Epidermal melanocyte (primary cell): ENCODE measurements around the gene DGAT2.

Source experiments
- DNase-seq: peaks from one replicate; pipeline ENCODE4 v3.0.0; 2011; ENCODE audit warnings: low spot score; ENCODE audit not compliant: insufficient read length

The DGAT2 gene

DNA sequence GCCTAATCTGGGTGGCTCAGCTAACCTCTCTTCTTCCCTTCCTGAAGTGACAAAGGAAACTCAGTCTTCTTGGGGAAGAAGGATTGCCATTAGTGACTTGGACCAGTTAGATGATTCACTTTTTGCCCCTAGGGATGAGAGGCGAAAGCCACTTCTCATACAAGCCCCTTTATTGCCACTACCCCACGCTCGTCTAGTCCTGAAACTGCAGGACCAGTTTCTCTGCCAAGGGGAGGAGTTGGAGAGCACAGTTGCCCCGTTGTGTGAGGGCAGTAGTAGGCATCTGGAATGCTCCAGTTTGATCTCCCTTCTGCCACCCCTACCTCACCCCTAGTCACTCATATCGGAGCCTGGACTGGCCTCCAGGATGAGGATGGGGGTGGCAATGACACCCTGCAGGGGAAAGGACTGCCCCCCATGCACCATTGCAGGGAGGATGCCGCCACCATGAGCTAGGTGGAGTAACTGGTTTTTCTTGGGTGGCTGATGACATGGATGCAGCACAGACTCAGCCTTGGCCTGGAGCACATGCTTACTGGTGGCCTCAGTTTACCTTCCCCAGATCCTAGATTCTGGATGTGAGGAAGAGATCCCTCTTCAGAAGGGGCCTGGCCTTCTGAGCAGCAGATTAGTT is 32.3 kb downstream of the DGAT2 start:
- DNase-seq, result peak; percentile 79

DNA sequence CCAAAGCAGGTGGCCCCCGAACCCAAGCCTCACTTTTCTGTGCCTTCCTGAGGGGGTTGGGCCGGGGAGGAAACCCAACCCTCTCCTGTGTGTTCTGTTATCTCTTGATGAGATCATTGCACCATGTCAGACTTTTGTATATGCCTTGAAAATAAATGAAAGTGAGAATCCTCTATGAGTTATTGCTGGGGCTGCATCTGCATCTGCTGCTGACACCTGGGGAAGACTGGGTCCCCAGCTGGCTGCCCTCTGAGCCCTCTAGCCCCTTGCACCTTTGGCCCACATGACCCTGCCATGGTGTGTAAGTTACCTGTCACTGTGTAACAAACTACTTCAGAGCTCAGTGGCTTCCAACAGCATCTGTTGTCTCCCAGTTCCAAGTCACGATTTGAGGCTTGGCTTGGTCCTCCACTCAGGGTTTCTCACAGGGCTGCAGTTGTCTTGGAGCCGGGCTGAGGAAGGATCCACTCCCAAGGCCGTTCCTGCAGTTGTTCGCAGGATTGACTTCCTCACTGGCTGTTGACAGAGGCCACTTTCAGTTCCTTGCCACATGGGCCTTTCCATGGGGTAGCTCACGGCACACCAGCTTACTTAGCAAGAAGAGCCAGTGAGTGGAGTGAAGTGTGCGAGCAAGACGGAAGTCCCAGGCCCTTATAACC is 32.9 kb downstream of the DGAT2 start:
- no peak for DNase-seq

DNA sequence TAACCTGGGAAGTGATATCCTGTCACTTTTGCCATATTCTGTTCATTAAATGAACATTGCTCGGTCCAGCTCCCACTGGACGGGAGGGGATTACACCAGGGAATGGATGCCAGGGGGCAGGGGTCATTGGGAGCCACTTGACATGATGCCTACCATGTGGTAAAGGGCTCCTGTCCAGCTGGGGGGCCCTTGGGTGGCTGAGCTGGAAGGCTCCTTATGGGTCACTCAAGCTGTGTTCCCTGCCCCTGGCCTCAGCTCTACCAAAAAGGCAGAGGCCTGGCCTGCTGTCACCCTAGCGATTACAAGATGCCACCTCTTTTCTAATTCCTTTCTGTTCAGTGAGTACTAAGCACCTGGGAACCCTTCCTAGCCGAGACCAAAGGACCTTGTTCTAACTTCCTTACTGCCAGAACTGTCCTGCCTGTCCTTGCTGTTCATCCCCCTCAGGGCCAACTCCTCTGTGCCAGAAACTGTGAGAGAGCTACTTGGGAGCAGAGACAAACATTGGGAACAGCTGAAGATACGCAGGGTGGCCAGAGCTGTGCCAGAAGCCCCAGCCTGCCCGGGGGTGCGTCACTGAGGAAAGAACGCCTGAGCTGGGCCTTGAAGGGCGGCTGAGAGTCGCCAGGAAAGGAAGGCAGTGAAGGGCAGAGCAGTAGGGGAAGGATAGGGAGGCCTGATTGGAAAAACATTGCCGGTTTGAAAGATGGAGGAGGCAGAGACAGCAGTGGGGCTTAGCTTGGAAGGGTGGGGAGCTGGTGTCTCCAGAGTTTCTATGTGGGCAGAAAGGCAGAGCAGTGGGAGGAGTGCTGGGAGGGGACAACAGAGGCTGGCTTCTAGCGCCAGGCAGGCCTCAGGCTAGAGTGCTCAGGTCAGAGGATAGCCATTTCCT is 33.7 kb downstream of the DGAT2 start:
- no peak for DNase-seq

DNA sequence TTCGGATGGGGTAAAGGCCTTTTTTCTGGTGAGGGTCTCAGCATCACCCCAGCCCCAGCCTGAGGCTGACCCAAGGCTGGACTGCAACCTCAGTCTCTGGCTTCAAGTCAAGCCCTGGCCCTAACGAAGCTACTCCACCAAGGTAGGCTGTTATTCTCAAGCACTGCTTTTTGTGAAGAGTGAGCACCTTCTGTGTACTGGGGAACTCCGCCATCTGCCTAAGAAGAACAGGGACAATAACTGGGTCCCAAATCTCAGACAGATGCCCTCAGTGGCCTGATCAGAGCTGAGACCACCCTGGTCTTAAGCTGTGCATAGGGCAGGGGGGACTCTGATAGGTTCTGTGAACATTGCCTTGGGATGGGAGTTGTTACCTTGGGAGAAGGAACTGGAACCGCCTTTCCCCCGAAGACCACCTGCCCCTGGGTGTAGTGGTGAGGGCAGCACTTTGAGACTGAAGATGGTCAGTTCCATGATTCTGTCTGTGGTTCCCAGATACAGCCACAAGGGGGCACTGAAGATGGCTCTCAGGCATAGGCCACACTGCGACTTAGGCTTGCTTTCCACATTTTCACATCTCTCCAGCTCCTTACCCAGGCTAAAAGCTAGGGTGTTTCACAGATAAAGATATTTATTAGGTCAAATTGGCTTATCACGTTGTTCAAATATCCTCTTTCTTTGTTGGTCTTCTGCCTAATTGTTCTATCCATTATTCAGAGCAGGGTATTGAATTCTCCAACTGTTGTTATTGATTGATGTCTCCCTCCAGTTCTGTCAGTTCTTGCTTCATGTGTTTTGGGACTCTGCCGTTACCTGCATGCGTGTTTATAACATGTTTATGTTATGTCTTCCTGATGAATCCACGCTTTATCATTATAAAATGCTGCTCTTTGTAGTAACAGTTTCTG is 34.6 kb downstream of the DGAT2 start:
- peak; percentile 76 for DNase-seq

DNA sequence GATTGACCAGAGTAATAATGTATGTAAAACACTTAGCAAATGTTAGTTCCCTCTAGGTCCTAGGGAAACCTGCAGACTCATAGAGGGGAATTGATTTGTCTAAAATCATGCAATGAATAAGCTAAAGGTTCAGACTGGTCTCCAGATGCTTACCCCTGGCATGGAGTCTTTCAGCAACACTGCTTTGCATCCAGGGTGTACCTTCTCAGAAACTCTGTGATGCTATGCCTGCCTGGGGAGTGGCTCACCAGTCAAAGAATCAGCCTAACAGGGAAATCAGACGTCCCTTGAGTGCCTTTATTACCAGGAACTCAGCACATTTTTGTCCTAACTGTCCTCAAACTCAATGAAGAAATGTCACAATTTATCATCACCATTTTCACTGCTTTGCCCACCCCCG is 40.5 kb downstream of the DGAT2 start:
- no peak for DNase-seq

DNA sequence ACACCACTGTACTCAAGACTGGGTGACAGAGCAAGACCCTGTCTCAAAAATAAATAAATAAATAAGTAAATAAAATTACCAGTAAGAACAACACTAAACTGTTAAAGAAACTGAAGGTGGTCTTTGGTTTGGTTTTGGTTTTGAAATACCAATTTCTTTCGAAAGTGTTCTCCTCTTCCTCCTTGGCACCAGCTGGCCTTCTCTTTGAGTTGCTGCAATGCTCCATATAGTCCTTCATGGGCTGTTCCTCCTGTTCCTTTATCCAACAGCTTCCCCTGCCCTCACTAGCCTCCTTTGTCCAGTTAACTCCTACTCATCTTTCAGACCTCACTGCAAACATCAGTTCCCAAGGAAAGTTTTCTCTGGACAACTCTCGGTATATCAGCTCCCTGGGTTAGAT is 41.4 kb downstream of the DGAT2 start:
- no peak for DNase-seq

DNA sequence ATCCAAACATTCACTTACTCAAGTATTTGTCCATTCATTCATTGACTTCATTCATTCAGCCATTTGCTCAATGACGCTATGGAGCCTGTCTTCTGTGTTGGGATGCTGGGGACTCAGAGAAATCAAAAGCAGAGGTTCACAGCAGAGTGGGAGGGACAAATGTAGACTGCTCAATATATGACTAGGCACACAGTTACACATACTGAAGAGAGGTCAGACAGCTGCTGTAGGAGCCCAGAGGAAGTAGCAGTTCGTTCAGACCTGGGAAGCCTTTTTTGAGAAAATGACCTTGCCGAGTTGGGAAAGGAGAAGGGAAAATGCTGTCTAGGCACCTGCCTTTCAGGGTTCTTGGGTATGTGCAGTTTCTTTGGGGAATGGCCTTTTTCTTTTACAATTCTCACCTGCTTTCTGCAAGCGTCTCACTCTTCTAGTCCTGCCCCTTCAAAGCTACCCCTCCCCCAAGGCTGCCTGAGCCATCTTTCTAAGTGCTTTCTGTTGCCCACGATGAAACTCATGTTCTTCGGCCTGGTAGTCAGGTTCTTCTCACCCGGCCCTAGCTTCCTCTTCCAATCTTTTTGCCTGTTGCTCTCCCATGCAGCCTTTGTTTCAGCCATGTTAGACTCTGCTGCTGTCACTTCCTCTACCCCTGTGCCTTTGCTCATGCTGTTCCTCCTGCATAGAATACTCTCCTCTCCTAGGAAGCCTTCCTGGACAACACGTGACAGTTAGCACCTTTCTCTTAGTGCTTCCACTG is 42.2 kb downstream of the DGAT2 start:
- DNase-seq, result no peak

DNA sequence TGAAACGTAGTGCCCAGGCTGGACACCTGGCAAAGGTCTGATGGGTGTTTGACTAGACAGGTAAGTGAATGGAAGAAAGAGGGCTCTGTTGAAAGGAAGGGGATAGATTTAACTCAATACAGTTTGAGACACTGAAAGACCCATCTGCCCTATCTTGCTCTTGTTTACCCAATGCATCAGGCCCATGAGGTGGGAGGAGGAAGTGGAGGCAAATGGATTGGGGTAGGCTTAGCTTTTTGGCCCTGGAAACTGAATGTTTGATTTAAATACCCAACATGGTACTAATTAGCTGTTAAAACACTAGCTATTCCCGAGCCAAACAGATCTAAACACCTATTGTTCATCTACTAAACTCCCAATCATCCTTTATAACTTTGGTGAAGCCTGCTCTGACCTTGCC is 42.9 kb downstream of the DGAT2 start:
- DNase-seq, result no peak

DNA sequence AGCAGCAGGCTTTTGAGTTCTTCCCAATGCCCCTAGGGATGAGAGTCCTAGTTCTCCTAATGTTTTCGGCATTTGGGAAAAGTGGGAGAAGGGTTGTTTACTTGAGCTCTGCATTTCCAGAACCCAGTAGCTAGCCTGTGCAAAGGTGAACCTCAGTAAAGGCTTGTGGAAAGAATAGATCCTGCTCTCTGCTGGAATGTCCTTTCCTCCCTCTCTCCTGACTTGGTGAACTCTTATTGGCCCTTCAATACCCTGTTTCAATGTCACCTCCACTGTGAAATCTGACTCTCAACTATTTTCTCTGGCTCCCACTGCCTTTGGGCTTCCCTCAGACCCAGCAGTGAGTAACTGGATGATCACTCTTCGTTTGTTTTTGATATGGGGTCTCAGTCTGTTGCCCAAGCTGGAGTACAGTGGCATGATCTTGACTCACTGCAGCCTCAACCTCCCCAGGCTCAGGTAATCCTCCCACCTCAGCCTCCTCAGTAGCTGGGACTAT is 44.0 kb downstream of the DGAT2 start:
- no peak for DNase-seq

DNA sequence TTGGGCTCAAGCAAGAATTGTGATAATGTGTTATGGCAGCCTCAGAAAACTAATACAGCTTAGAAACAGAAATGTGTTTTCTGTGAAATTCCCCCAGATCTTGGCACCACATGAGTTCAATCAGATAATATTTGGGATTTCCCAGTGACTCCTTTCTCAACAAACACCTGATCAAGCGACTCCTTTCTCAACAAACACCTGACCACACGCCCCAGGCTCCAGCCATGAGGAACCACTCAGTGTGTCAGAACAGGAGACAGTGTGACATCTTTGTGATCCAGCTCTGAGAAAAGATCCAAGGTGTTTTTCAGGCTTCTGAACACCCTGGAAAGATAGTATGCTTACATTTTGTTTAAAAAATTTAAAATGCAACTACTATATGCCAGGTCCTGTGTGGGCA is 44.5 kb downstream of the DGAT2 start:
- no peak for DNase-seq

DNA sequence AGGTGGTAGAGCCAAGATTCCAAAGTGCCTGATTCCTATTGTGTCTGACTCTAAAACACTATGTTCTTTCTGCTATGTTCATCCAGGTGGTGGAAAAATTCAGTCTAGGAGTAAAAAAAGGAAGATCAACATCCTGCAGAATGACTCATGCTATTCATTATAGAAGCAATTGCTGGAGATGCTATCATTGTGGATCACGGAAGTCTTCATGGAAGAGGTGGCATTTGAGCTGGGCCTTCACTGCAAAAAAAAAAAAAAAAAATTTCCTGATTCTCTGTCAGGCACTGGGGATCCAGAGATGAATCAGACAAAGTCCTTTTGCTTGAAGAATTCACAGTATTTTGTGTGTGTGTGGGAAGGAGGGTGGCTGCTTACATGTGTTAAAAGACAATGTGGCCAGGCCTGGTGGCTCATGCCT is 45.1 kb downstream of the DGAT2 start:
- no peak for DNase-seq

DNA sequence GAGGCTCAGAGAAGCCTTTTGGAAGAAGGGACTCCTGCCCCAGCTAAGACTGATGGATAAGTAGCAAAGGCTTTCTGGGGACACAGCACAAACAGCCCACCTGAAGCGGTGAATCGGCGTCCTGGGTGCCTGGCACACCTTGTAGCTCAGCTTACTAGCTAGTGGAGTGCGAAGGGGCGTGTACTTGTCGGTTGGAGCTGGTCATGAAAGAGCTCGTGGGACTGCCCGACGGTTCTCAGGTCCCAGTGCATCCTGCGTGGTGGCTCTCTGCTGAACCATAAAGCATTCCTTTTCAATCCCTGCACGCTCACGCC is 45.7 kb downstream of the DGAT2 start:
- no peak for DNase-seq

DNA sequence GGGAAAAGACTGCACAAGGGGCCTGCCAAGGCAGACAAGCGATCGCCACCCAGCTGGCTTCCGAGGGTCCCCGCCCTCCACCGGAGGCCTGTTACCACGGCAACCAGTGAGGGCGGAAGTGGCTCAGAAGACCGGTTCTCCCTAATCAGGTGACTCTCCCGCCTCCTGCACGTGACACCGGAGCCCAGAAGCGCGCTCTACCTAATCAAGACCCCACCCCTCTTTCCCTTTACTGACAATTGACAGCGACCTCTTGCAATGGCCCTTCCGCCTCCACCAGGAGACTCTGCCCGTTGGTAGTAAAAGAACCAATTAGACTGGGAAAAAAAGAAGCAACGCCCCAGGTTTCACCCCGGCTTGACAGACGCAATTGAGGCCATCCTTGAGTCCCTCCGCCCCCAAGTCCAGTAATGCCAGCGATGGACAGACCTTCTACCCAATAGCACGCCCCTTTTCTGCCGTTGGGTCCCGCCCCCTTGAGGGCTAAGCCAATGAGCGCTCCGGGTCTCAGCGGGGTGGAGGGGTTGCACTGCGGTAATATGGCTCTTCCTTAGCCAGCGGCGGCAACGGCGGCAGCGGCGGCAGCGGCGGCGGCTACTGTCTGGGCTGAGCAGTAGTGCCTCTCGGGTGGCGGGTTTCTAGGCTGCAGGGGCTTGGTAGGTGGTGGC is 46.2 kb downstream of the DGAT2 start, which contains the start of gene UVRAG:
TSS of gene UVRAG (plus strand) at position 534 of the 668 bp plus-strand sequence. CDS start 198 bp downstream, outside the sequence.
- DNase-seq, result peak; percentile 99

DNA sequence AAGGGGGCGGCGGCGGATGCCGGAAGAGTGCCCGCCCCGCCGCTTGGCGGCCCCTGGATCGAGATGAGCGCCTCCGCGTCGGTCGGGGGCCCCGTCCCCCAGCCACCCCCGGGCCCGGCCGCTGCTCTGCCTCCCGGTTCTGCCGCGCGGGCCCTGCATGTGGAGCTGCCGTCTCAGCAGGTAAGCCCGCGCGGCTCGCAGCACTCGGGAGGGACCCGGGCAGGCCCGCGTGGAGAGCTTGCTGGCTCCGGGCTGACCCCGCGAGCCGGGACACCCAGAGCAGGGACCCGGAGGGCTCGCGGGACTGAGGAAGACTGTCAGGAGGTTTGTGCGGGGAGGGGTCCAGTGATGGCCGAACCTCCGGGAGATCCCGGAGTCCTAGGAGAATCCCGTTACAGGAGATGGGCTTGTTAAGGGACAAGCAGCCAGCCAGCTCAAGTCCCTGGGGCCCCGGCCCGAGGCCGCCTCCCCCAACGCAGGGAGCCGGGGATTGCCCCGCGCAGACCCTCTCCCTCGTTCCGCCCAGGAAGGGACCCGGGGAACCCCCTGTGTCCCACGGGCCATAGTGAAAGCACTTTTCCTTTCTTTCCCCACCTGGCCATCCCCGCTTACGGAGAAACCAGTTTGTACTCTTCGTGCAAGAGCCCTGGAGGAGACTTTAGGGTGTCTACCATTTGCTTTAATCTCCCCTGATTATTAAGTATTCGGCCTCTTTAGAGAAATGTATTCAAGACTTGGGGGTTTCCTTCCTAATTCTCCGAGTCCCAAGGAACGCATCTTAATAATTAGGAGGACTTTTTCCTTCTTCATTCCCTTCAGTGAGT is 47.0 kb downstream of the DGAT2 start:
- DNase-seq, result no peak

DNA sequence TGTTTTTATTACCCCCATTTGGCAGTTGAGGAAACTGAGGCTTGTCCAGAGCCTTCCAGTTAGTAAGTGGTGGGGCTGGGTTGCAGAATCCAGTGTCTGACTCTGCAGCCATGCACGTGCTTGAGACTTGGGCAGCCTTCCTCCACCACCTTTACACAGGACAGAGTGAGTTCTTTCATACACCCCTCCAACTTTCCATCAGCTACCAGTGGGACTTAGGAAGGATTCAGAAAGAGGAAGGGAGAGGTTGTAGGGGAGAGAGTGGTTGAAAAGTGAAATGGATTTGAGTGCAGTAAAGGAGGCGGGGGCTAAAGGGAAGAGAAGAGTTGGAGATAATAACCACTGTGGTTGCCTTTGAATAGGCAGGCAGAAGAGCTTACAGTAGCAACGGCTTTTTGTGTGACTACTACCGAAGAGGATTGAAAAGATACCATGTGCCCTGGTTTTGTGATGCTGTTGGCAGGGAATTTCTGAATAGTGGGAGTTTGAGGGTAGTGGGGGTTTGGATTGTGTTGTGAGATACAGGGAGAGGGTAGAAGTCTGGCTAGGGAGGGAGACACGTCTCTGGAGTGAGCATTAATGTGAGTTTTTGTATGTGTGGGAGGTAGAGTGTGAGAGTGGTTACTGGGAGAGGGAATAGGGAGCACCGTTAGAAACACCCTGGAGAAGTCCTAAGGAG is 48.1 kb downstream of the DGAT2 start:
- no peak for DNase-seq

DNA sequence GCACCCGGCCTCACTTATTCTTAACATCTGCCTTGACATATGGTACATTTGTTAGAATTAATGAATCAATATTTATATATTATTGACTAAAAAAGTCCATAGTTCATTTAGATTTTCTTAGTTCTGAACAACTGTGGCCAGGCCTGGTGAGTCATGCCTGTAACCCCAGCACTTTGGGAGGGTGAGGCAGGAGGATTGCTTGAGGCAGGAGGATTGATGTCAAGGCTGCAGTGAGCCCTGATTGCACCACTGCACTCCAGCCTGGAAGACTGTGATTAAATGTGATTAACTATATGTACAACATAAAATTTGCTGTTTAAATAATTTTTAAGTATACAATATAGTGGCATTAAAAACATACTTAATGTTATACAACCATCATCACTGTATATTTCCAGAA is 52.1 kb downstream of the DGAT2 start:
- no peak for DNase-seq

DNA sequence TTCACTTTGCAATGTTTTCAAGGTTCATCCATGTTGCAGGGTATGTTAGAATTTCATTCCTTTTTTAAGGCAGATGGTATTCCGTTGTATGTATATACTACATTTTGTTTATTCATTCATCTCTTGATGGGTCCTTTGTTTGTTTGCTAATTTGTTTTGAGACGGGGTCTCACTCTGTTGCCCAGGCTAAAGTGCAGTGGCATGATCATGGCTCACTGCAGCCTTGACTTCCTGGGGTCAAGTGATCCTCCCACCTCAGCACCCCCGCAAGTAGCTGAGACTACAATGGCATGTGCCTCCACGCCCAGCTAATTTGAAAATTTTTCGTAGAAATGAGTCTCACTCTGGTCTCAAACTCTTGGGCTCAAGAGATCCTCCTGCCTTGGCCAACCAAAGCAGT is 52.6 kb downstream of the DGAT2 start:
- DNase-seq, result no peak

DNA sequence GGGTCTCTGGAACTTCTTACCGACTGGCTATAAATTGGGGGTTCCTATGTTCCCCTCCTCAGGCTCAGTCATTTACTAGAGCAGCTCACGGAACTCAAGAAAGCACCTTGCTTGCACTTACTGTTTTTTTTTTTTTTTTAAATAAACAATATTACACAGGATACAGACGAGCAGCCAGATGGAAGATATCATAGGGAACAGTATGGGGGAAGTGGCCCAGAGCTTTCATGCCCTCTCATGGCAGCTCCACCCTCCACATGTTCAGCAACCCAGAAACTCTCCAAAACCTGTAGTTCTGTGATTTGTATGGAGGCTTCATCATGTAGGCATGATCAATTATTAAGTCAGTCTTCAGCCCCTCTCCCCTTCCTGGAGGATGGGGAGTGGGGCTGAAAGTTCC is 54.0 kb downstream of the DGAT2 start:
- DNase-seq, result no peak

DNA sequence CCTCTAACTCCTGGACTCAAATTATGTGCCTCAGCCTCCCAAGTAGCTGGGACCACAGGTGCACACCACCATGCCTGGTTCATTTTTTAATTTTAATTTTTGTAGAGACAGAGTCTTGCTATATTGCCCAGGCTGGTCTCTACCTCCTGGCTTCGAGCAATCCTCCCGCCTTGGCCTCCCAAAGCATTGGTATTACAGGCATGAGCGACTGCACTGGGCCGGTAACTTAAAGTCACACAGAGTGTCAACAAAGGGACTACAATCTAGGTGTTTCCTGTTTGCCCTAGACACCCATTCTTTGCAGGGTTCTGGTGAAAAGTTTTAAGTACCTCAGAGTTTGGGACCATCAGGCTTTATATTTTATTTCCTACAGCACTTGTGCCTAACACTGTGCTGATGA is 54.8 kb downstream of the DGAT2 start:
- DNase-seq, result no peak
